Natural killer cell treated with Interleukin-12 subunit alpha and Interleukin-12 subunit beta and Interleukin-15 and Interleukin-18, amount 100 ng/mL, for 72 hours (primary cell): ENCODE data around the gene CCDC88B. TPM values are rescaled to one million over a fixed set of nuclear protein-coding genes. Genes with fewer than 3 reads are reported as not detected.
A peak's percentile ranks its signal among the peaks of the same experiment; 100 is the strongest.
"Not testable (repeated sequence)": the region's sequence is repeated elsewhere in the genome, so short reads cannot be mapped to it uniquely, and the experiment has no call there.

Source experiments
- ATAC-seq, 2 donors: fragments of 150-1000 bp; cut with Tn5 transposase in 1 of 2; sonication (Bioruptor Pico), chemical (Tn5 transposase) in 1 of 2; 2 replicates each; pipeline ENCODE4 v1.10.0; 2021
- DNase-seq: peaks from one replicate; pipeline ENCODE4 v3.0.0; 2022; ENCODE audit warnings: low spot score
- H3K27ac Mint-ChIP-seq, 2 donors: 1 replicate in 1 of 2; 2 replicates in 1 of 2; pipeline ENCODE4 v1.8.0; 2022; ENCODE audit warnings: mixed read lengths in 2 of 2, mild to moderate bottlenecking in 1 of 2, moderate library complexity in 1 of 2
- H3K27me3 Mint-ChIP-seq, 2 donors: 1 replicate in 1 of 2; 2 replicates in 1 of 2; pipeline ENCODE4 v1.8.0; 2022; ENCODE audit warnings: mixed read lengths in 2 of 2
- H3K36me3 Mint-ChIP-seq: one replicate; pipeline ENCODE4 v1.8.0; 2022; ENCODE audit warnings: mixed read lengths
- H3K4me1 Mint-ChIP-seq, 2 donors: 1 replicate in 1 of 2; 2 replicates in 1 of 2; pipeline ENCODE4 v1.8.0; 2022; ENCODE audit warnings: low read depth in 2 of 2, mixed read lengths in 2 of 2, mild to moderate bottlenecking in 1 of 2
- H3K4me3 Mint-ChIP-seq: one replicate; pipeline ENCODE4 v1.8.0; 2022; ENCODE audit warnings: mixed read lengths
- H3K9me3 Mint-ChIP-seq: 2 replicates; pipeline ENCODE4 v1.8.0; 2022; ENCODE audit warnings: mixed read lengths
- total RNA-seq, 2 donors: library from RNA; stranded (reverse); gene quantifications; one replicate each; pipeline ENCODE4 v1.2.3, GENCODE V29; 2022

CCDC88B gene
- total RNA-seq, 2 donors from 2014 or later = 172 to 224 TPM

DNA sequence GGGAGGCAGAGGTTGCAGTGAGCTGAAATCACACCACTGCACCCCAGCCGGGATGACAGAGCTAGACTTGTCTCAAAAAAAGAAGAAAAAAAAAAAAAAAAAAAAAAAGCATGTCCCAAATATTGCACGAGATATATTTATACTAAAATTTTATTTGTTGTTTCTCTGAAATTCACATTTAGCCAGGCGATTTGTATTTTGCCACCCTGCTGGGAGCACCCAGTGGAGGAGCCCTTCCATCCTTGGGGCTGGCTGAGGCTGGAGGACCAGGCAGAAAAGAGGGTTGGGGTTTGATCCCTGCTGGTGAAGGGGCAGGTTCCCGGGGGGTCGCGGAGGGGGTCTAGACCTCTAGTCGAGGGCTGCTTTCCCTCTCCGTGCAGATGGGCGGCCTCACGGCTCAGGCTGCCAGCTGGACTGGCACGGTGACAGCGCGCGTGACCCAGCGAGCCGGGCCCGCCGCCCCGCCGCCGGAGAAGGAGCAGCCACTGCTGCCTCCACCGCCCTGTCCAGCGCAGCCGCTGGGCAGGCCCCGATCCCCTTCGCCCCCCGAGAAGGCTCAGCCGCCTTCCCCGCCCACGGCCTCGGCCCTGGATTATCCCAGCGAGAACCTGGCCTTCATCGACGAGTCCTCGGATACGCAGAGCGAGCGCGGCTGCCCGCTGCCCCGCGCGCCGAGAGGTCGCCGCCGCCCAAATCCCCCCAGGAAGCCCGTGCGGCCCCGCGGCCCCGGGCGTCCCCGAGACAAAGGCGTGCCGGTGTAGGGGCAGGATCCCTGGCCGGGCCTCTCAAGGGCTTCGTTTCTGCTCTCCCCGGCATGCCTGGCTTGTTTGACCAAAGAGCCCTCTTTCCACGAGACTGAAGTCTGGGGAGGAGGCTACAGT is 40.8 kb upstream of the CCDC88B start:
- H3K27me3 Mint-ChIP-seq = peaks cover 36 to 41% of the 10 kb centered on the region in 2 donors
- no peaks in the 10 kb centered on the region for H3K36me3 Mint-ChIP-seq
- no peak overlapping the region for H3K27ac Mint-ChIP-seq
- H3K4me3 Mint-ChIP-seq = peak overlapping the region; percentile 41
- no peak for ATAC-seq
- H3K4me1 Mint-ChIP-seq = peaks cover 16 to 23% of the 10 kb centered on the region in 2 donors
- DNase-seq = no peak
- no peaks in the 10 kb centered on the region for H3K9me3 Mint-ChIP-seq

- H3K9me3 Mint-ChIP-seq = no peaks in the 10 kb centered on the region
- no peak within 1 kb of the TSS for H3K27ac Mint-ChIP-seq
- H3K36me3 Mint-ChIP-seq = no peaks in the 10 kb centered on the region
- peaks cover 19 to 28% of the 10 kb centered on the region in 2 donors for H3K4me1 Mint-ChIP-seq
- no peak for ATAC-seq
- peaks cover 31 to 35% of the 10 kb centered on the region in 2 donors for H3K27me3 Mint-ChIP-seq
- no peak for DNase-seq
- peak within 1 kb of the TSS; percentile 75 for H3K4me3 Mint-ChIP-seq
Measured at GRCh38 chr11:64299847-64300648, 40.0 kb upstream of the CCDC88B start, which contains the start of gene CATSPERZ. CATSPERZ (plus strand) TSS chr11:64300358; CDS start chr11:64300411, 53 bp downstream.

DNA sequence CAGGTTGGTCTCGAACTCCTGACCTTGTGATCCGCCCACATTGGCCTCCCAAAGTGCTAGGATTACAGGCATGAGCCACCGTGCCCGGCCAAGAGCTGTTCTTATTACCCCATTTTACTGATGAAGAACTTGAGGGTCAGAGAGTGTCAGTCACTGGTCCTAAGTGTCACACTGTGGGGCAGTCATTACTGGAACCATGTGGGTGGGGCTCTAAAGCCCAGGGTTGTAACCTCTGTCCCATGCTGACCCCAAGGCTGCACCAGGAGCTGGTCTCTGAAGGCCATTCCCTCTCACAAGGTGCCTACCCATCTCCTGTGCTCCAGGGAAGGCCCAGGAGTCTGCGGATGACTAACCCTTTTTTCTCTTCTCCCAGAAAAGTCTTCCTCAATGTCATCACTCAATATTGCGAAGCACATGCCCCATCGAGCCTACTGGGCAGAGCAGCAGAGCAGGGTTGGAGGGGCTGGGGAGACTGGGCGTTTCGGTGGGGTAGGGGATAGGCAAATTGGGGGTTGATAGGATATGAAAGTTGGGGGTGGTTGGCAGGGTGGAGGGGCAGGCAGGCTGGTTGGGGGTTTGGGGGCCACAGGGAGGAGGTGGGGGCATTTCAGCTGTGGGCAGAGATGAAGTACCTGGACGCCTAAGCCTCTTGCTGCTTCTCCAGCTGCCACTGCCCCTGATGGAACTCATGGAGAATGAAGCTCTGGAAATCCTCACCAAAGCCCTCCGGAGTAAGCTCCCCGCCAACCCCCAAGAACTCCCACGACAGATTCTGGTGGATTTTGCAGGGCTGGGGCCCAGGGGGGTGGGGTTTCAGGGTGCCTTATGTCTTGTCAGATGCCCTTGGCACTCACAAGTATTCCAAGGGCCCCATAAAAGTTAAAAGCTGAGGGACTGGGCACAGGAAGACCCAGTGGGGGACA is 36.6 kb upstream of the CCDC88B start:
- Mint-ChIP-seq H3K27ac (no peak overlapping the region), H3K4me3 (no peak overlapping the region)

DNA sequence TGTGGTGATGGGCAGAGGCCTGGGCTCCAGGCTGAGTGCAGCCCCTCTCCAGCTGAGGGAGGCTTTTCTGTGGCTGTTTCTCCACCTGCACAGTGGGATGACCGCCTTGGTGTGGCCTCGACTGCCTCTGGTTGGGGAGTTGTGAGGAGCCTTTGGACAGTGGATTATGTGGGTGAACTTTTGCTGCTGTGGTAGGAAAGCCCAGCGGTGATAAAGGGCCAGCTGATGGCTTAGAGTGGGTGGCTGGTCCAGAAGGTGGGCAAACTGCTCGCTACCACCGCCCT is 36.0 kb upstream of the CCDC88B start:
- no peaks in the 10 kb centered on the region for H3K9me3 Mint-ChIP-seq
- H3K4me1 Mint-ChIP-seq = peaks cover 27 to 35% of the 10 kb centered on the region in 2 donors
- H3K27ac Mint-ChIP-seq = peak overlapping the region; percentile 88 to 93
- ATAC-seq (no peak), DNase-seq (no peak)
- peaks cover 5% of the 10 kb centered on the region for H3K36me3 Mint-ChIP-seq
- H3K4me3 Mint-ChIP-seq = peak overlapping the region; percentile 96
- peaks cover 10 to 15% of the 10 kb centered on the region in 2 donors for H3K27me3 Mint-ChIP-seq

More for the DNA sequence above, 36.6 kb upstream of the CCDC88B start:
- H3K36me3 Mint-ChIP-seq = peaks cover 5% of the 10 kb centered on the region
- no peak for ATAC-seq
- DNase-seq = no peak
- H3K4me1 Mint-ChIP-seq = peaks cover 27 to 35% of the 10 kb centered on the region in 2 donors
- H3K9me3 Mint-ChIP-seq = no peaks in the 10 kb centered on the region
- H3K27me3 Mint-ChIP-seq = peaks cover 10 to 16% of the 10 kb centered on the region in 2 donors

DNA sequence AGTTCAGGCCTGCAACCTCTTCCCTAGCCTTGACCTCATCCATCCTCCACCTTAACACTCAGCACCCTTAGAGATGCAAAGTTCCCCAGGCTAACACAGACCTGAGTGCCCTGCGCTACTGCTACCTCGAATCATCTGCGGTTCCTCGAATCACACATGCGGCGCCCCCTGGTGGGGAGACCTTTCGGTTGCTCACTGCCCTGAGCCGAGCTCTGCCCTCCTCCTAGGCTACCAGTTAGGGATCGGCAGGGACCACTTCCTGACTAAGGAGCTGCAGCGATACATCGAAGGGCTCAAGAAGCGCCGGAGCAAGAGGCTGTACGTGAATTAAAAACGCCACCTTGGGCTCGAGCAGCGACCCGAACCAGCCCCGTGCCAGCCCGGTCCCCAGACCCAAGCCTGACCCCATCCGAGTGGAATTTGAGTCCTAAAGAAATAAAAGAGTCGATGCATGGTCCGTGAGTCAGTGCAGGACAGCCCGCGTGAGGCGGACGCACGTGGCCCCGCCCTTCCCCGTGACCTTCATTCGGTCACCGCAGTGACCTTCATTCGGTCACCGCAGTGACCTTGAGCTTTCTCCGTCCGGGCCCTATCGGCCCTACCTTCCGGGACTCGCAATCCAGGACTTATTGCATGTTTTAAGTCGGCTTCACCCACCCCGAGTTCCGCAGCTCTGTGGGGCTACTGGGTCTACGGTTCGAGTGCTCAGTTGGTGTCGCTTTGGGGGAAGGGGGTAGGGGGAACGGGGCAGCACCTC is 35.5 kb upstream of the CCDC88B start:
- Mint-ChIP-seq H3K4me1 (peaks cover 27 to 35% of the 10 kb centered on the region in 2 donors), H3K27me3 (peaks cover 10 to 14% of the 10 kb centered on the region in 2 donors), H3K9me3 (no peaks in the 10 kb centered on the region), H3K36me3 (peaks cover 5% of the 10 kb centered on the region), H3K27ac (peak overlapping the region; percentile 88 to 93), H3K4me3 (peak overlapping the region; percentile 96)
- ATAC-seq (peak; percentile 46 to 52), DNase-seq (peak; percentile 92)

GRCh38 chr11:64305075-64305690 is 34.8 kb upstream of the CCDC88B start, which contains the start of gene ESRRA:
ESRRA (plus strand) TSS chr11:64305524; CDS start chr11:64307180, 1,656 bp downstream.
- peak within 1 kb of the TSS; percentile 88 to 94 for H3K27ac Mint-ChIP-seq
- peaks cover 23 to 31% of the 10 kb centered on the region in 2 donors for H3K4me1 Mint-ChIP-seq
- ATAC-seq = peak; percentile 89 to 93
- peak within 1 kb of the TSS; percentile 99 for H3K4me3 Mint-ChIP-seq
- peaks cover 7 to 8% of the 10 kb centered on the region in 2 donors for H3K27me3 Mint-ChIP-seq
- no peaks in the 10 kb centered on the region for H3K9me3 Mint-ChIP-seq
- H3K36me3 Mint-ChIP-seq = peaks cover 5% of the 10 kb centered on the region
- peak; percentile 100 for DNase-seq

GRCh38 chr11:64305691-64306562 is 34.1 kb upstream of the CCDC88B start:
- Mint-ChIP-seq H3K27ac (peak overlapping the region; percentile 84 to 94), H3K27me3 (peaks cover under 1 to 1% of the 10 kb centered on the region in 2 donors), H3K4me1 (peaks cover 20 to 25% of the 10 kb centered on the region in 2 donors), H3K4me3 (peak overlapping the region; percentile 99), H3K9me3 (no peaks in the 10 kb centered on the region), H3K36me3 (peaks cover 5% of the 10 kb centered on the region)
- DNase-seq (peak; percentile 83), ATAC-seq (peak; percentile 21 to 33)

DNA sequence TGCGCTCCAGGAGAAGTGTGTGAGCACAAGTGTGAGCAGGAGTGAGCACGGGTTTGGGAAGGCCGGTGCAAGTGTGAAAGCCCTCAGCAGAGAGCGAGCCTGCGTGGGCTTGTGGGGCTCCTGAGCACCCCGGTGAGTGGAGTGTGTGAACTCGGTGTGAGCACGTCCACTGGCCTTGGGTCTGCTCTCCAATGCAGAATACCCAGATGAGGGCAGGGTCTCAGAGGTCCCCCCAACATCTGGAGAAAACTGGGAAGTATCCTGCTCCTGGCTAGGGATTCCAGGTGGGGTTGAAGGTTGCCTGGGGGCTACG is 33.5 kb upstream of the CCDC88B start:
- Mint-ChIP-seq H3K27me3 (no peaks in the 10 kb centered on the region), H3K9me3 (no peaks in the 10 kb centered on the region), H3K27ac (peak overlapping the region; percentile 84 to 94), H3K4me1 (peaks cover 19 to 24% of the 10 kb centered on the region in 2 donors), H3K36me3 (peaks cover 5% of the 10 kb centered on the region), H3K4me3 (peak overlapping the region; percentile 99)
- ATAC-seq (no peak), DNase-seq (no peak)

DNA sequence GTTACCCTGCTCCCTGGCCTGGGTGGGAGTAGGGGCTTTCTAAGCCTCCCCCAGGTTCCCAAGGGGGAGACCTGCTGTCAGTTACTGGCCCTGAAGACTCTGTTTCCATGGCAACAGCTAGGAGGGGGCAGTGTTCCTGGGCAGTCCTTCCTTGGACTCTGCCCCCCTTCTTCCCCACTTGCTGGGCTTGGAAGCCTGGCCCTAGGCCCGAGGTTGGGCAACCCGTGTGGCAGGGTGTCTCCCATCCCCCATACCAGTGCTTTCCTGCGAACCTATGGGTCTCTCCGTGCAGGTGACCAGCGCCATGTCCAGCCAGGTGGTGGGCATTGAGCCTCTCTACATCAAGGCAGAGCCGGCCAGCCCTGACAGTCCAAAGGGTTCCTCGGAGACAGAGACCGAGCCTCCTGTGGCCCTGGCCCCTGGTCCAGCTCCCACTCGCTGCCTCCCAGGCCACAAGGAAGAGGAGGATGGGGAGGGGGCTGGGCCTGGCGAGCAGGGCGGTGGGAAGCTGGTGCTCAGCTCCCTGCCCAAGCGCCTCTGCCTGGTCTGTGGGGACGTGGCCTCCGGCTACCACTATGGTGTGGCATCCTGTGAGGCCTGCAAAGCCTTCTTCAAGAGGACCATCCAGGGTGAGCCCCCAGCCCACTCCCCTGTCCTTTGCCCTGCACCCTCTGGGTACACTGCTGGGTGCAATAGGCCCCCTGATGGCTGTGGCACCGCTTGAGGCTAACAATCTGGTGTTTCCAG is 33.0 kb upstream of the CCDC88B start:
- no peak for ATAC-seq
- no peaks in the 10 kb centered on the region for H3K27me3 Mint-ChIP-seq
- no peaks in the 10 kb centered on the region for H3K9me3 Mint-ChIP-seq

GRCh38 chr11:64307795-64308194 is 32.2 kb upstream of the CCDC88B start:
- Mint-ChIP-seq H3K27ac (peak overlapping the region in 1 of 2 donors; percentile 85), H3K4me1 (peaks cover 25 to 30% of the 10 kb centered on the region in 2 donors), H3K4me3 (peak overlapping the region; percentile 37)
- not testable (repeated sequence) for ATAC-seq, H3K36me3 Mint-ChIP-seq, DNase-seq, H3K9me3 Mint-ChIP-seq, H3K27me3 Mint-ChIP-seq

More for the DNA sequence above, 33.0 kb upstream of the CCDC88B start:
- no peak for DNase-seq
- Mint-ChIP-seq H3K36me3 (peaks cover 5% of the 10 kb centered on the region), H3K27ac (peak overlapping the region; percentile 85 to 94), H3K4me1 (peaks cover 19 to 24% of the 10 kb centered on the region in 2 donors), H3K4me3 (peak overlapping the region; percentile 37)

- peak overlapping the region; percentile 15 for H3K4me3 Mint-ChIP-seq
- no peaks in the 10 kb centered on the region for H3K36me3 Mint-ChIP-seq
- ATAC-seq (no peak), DNase-seq (no peak)
- H3K9me3 Mint-ChIP-seq = no peaks in the 10 kb centered on the region
- H3K4me1 Mint-ChIP-seq = peaks cover 28 to 30% of the 10 kb centered on the region in 2 donors
- H3K27ac Mint-ChIP-seq = peak overlapping the region; percentile 26 to 58
- no peaks in the 10 kb centered on the region for H3K27me3 Mint-ChIP-seq
Measured at GRCh38 chr11:64312947-64313346, 27.1 kb upstream of the CCDC88B start.
